HG02571 (cell line): Measurements from ENCODE around the gene ZBTB32.
"Not testable (repeated sequence)": the region's sequence is repeated elsewhere in the genome, so short reads cannot be mapped to it uniquely, and the experiment has no call there.

Experiments used
- ATAC-seq: cut with Tn5 transposase; IDR thresholded peaks from one replicate; pipeline ENCODE4 v1.9.1; 2021; ENCODE audit warnings: mild to moderate bottlenecking, moderate library complexity; ENCODE audit not compliant: unreplicated experiment

Gene ZBTB32

GRCh38 chr19:35719402-35720162 lies 15.2 kb downstream of the ZBTB32 start:
- no peak for ATAC-seq

- ATAC-seq, result no peak
These were observed 15.8 kb downstream of the ZBTB32 start for GRCh38 chr19:35720163-35720524.

GRCh38 chr19:35720648-35721047 lies 16.3 kb downstream of the ZBTB32 start:
- ATAC-seq, result no peak

GRCh38 chr19:35721374-35721773 lies 17.0 kb downstream of the ZBTB32 start:
- no peak for ATAC-seq

- ATAC-seq, result no peak
These were observed 18.1 kb downstream of the ZBTB32 start for GRCh38 chr19:35722461-35722860.

GRCh38 chr19:35722897-35723296 lies 18.5 kb downstream of the ZBTB32 start:
- ATAC-seq, result no peak

- ATAC-seq, result no peak
These were observed 19.3 kb downstream of the ZBTB32 start for GRCh38 chr19:35723671-35724070.

- not testable (repeated sequence) for ATAC-seq
These were observed 19.8 kb downstream of the ZBTB32 start for GRCh38 chr19:35724132-35724531.

GRCh38 chr19:35724560-35724959 lies 20.2 kb downstream of the ZBTB32 start:
- no peak for ATAC-seq

GRCh38 chr19:35725216-35725861 lies 21.0 kb downstream of the ZBTB32 start:
- ATAC-seq, result no peak

- ATAC-seq, result no peak
These were observed 22.9 kb downstream of the ZBTB32 start for GRCh38 chr19:35727053-35727955.

GRCh38 chr19:35727956-35728706 lies 23.8 kb downstream of the ZBTB32 start:
- no peak for ATAC-seq

- ATAC-seq, result no peak
These were observed 24.7 kb downstream of the ZBTB32 start for GRCh38 chr19:35729021-35729420.

- ATAC-seq, result no peak
These were observed 25.4 kb downstream of the ZBTB32 start for GRCh38 chr19:35729763-35730162.

GRCh38 chr19:35730326-35730725 lies 26.0 kb downstream of the ZBTB32 start:
- ATAC-seq, result no peak

- no peak for ATAC-seq
These were observed 27.0 kb downstream of the ZBTB32 start for GRCh38 chr19:35731353-35731752.

GRCh38 chr19:35731779-35732405 lies 27.5 kb downstream of the ZBTB32 start:
- no peak for ATAC-seq

GRCh38 chr19:35732540-35733179 lies 28.3 kb downstream of the ZBTB32 start:
- ATAC-seq, result no peak

- no peak for ATAC-seq
These were observed 29.1 kb downstream of the ZBTB32 start for GRCh38 chr19:35733180-35734125.
